Measurements from ENCODE around the gene SCN2A.
"Not testable (repeated sequence)": the region's sequence is repeated elsewhere in the genome, so short reads cannot be mapped to it uniquely, and the experiment has no call there.

DNA sequence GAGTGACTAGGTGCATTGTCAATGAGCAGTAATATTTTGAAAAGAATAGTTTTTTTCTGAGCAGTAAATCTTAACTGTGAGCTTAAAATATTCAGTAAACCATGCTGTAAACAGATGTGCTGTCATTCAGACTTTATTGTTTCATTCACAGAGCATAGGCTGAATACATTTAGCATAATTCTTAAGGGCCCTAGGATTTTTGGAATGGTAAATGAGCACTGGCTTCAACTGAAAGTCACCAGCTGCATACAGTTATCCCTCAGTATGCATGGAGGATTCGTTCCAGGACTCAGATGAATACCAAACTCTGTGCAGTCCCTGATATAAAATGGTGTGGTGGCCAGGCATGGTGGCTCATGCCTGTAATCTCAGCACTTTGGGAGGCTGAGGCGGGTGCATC is 21.1 kb downstream of the SCN2A start:
- not testable (repeated sequence) for TF ChIP-seq ZNF274 (IDR thresholded peaks at IDR 0.05; ENCODE audit: low read depth, low read length); SUZ12 (IDR thresholded peaks at IDR 0.05; ENCODE audit: extremely low read depth, insufficient read depth, insufficient read length)
